HEK293 (cell line): ENCODE measurements around the gene UBR2.
A peak's percentile ranks its signal among the peaks of the same experiment; 100 is the strongest.

Experiments used
- CTCF ChIP-seq: fragments of 450-650 bp; formaldehyde crosslinking; IDR thresholded peaks from 2 replicates; pipeline ENCODE4 v1.5.1; 2016; ENCODE audit warnings: missing biosample characterization, missing genetic modification characterization
- GFI1B ChIP-seq: fragments of 450-650 bp; formaldehyde crosslinking; IDR thresholded peaks from 2 replicates; pipeline ENCODE4 v1.5.1; 2016; ENCODE audit warnings: missing biosample characterization, missing genetic modification characterization
- HOXC10 ChIP-seq: sonication (generic); formaldehyde crosslinking; IDR thresholded peaks from 2 replicates; pipeline ENCODE4 v1.8.1; 2023; ENCODE audit warnings: mild to moderate bottlenecking, missing genetic modification reagents
- KLF16 ChIP-seq: fragments of 450-650 bp; formaldehyde crosslinking; IDR thresholded peaks from 2 replicates; pipeline ENCODE4 v1.5.1; 2017; ENCODE audit warnings: missing biosample characterization, missing genetic modification characterization
- YY1 ChIP-seq: fragments of 450-650 bp; formaldehyde crosslinking; IDR thresholded peaks from 2 replicates; pipeline ENCODE4 v1.5.1; 2018; ENCODE audit warnings: missing biosample characterization, missing genetic modification characterization
- ZBTB20 ChIP-seq: fragments of 450-650 bp; formaldehyde crosslinking; IDR thresholded peaks from 2 replicates; pipeline ENCODE4 v1.5.1; 2016; ENCODE audit warnings: missing biosample characterization, missing genetic modification characterization
- ZFP69B ChIP-seq: fragments of 450-650 bp; formaldehyde crosslinking; IDR thresholded peaks from 2 replicates; pipeline ENCODE4 v1.5.1; 2016; ENCODE audit warnings: missing biosample characterization, missing genetic modification characterization
- ZNF202 ChIP-seq: fragments of 450-650 bp; formaldehyde crosslinking; IDR thresholded peaks from 2 replicates; pipeline ENCODE4 v1.5.1; 2016; ENCODE audit warnings: missing biosample characterization, missing genetic modification characterization, borderline replicate concordance
- ZNF274 ChIP-seq, 2 experiments: fragments of 200-500 bp in 1 of 2; fragments of 450-650 bp in 1 of 2; sonication (Bioruptor generic) in 1 of 2; formaldehyde crosslinking in 1 of 2; IDR thresholded peaks; 2 replicates each; pipeline versions ENCODE4 v1.5.1 to v1.6.1; 2014 to 2016; ENCODE audit warnings: borderline replicate concordance in 1 of 2, inconsistent platforms in 1 of 2, low read length in 1 of 2, missing biosample characterization in 1 of 2, missing genetic modification characterization in 1 of 2
- ZNF324 ChIP-seq: fragments of 450-650 bp; formaldehyde crosslinking; IDR thresholded peaks from 2 replicates; pipeline ENCODE4 v1.5.1; 2016; ENCODE audit warnings: missing biosample characterization, missing genetic modification characterization
- ZNF423 ChIP-seq: fragments of 450-650 bp; formaldehyde crosslinking; IDR thresholded peaks from 2 replicates; pipeline ENCODE4 v1.5.1; 2016; ENCODE audit warnings: missing biosample characterization, missing genetic modification characterization
- ZNF518A ChIP-seq: fragments of 450-650 bp; formaldehyde crosslinking; conservative IDR thresholded peaks from 2 replicates; pipeline ENCODE4 v1.5.1; 2016; ENCODE audit warnings: low read depth, missing biosample characterization, missing genetic modification characterization
- ZNF530 ChIP-seq: fragments of 450-650 bp; formaldehyde crosslinking; IDR thresholded peaks from 2 replicates; pipeline ENCODE4 v1.5.1; 2016; ENCODE audit warnings: low read depth, missing biosample characterization, missing genetic modification characterization
- ZNF664 ChIP-seq: fragments of 450-650 bp; formaldehyde crosslinking; IDR thresholded peaks from 2 replicates; pipeline ENCODE4 v1.5.1; 2016; ENCODE audit warnings: missing biosample characterization, missing genetic modification characterization
- ZNF777 ChIP-seq: fragments of 450-650 bp; formaldehyde crosslinking; IDR thresholded peaks from 2 replicates; pipeline ENCODE4 v1.5.1; 2017; ENCODE audit warnings: missing biosample characterization, missing genetic modification characterization, borderline replicate concordance
- ZNF830 ChIP-seq: fragments of 450-650 bp; IDR thresholded peaks from 2 replicates; pipeline ENCODE4 v1.5.0; 2018; ENCODE audit warnings: missing biosample characterization, missing genetic modification characterization, low read depth, mild to moderate bottlenecking, moderate library complexity
- ZSCAN23 ChIP-seq: fragments of 450-650 bp; formaldehyde crosslinking; IDR thresholded peaks from 2 replicates; pipeline ENCODE4 v1.5.1; 2016; ENCODE audit warnings: missing biosample characterization, missing genetic modification characterization
- TF ChIP-seq, protein P1 (sequence below): fragments of 450-650 bp; formaldehyde crosslinking; IDR thresholded peaks from 2 replicates; pipeline ENCODE4 v1.5.1; 2016; ENCODE audit warnings: missing biosample characterization, missing genetic modification characterization
- TF ChIP-seq, protein P2 (sequence below): fragments of 450-650 bp; formaldehyde crosslinking; IDR thresholded peaks from 2 replicates; pipeline ENCODE4 v1.5.0; 2017; ENCODE audit warnings: missing biosample characterization, missing genetic modification characterization, borderline replicate concordance
- TF ChIP-seq, protein P3 (sequence below): fragments of 450-650 bp; formaldehyde crosslinking; IDR thresholded peaks from 2 replicates; pipeline ENCODE4 v1.5.1; 2016; ENCODE audit warnings: missing biosample characterization, missing genetic modification characterization
- TF ChIP-seq, protein P4 (sequence below): fragments of 450-650 bp; formaldehyde crosslinking; conservative IDR thresholded peaks from 2 replicates; pipeline ENCODE4 v1.5.1; 2016; ENCODE audit warnings: low read depth, missing biosample characterization, missing genetic modification characterization

The UBR2 gene

GRCh38 chr6:42563697-42564505, at the start of gene UBR2 (continued):
- no peak for TF ChIP-seq GFI1B (tag by site-specific recombination)
- TF ChIP-seq ZNF664 (tag by site-specific recombination) = no peak
- TF ChIP-seq ZNF777 (tag by site-specific recombination) = peak; percentile 88; the same call in 1 of the 2 replicates
- no peak for TF ChIP-seq ZNF830 (tag by site-specific recombination)
- 0 out of 2 replicates have a peak, but pooled peaks have one; percentile 32 for TF ChIP-seq ZNF518A (tag by site-specific recombination)
- no peak; the same call in 1 of the 2 replicates for TF ChIP-seq ZSCAN23 (tag by site-specific recombination)
- TF ChIP-seq, protein P1, sequence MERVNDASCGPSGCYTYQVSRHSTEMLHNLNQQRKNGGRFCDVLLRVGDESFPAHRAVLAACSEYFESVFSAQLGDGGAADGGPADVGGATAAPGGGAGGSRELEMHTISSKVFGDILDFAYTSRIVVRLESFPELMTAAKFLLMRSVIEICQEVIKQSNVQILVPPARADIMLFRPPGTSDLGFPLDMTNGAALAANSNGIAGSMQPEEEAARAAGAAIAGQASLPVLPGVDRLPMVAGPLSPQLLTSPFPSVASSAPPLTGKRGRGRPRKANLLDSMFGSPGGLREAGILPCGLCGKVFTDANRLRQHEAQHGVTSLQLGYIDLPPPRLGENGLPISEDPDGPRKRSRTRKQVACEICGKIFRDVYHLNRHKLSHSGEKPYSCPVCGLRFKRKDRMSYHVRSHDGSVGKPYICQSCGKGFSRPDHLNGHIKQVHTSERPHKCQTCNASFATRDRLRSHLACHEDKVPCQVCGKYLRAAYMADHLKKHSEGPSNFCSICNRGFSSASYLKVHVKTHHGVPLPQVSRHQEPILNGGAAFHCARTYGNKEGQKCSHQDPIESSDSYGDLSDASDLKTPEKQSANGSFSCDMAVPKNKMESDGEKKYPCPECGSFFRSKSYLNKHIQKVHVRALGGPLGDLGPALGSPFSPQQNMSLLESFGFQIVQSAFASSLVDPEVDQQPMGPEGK (tag by site-specific recombination) = peak; percentile 59
- peak; percentile 57 for TF ChIP-seq KLF16
- peak; percentile 99 for TF ChIP-seq ZBTB20 (tag by site-specific recombination)
- peak; percentile 55; the same call in 1 of the 2 replicates for TF ChIP-seq ZNF324 (tag by site-specific recombination)
- no peak for TF ChIP-seq ZNF202
- no peak for TF ChIP-seq ZNF274 (IDR thresholded peaks at IDR 0.05; ENCODE audit: low read length)
- TF ChIP-seq ZNF274 (tag by site-specific recombination; IDR thresholded peaks at IDR 0.05; ENCODE audit: borderline replicate concordance) = no peak
- TF ChIP-seq ZFP69B (tag by site-specific recombination) = peak; percentile 58; the same call in 1 of the 2 replicates
- TF ChIP-seq, protein P2, sequence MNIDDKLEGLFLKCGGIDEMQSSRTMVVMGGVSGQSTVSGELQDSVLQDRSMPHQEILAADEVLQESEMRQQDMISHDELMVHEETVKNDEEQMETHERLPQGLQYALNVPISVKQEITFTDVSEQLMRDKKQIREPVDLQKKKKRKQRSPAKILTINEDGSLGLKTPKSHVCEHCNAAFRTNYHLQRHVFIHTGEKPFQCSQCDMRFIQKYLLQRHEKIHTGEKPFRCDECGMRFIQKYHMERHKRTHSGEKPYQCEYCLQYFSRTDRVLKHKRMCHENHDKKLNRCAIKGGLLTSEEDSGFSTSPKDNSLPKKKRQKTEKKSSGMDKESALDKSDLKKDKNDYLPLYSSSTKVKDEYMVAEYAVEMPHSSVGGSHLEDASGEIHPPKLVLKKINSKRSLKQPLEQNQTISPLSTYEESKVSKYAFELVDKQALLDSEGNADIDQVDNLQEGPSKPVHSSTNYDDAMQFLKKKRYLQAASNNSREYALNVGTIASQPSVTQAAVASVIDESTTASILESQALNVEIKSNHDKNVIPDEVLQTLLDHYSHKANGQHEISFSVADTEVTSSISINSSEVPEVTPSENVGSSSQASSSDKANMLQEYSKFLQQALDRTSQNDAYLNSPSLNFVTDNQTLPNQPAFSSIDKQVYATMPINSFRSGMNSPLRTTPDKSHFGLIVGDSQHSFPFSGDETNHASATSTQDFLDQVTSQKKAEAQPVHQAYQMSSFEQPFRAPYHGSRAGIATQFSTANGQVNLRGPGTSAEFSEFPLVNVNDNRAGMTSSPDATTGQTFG (tag by site-specific recombination) = no peak
- peak; percentile 80 for TF ChIP-seq YY1
- TF ChIP-seq ZNF423 = 0 out of 2 replicates have a peak, but pooled peaks have one; percentile 41
- TF ChIP-seq, protein P3, sequence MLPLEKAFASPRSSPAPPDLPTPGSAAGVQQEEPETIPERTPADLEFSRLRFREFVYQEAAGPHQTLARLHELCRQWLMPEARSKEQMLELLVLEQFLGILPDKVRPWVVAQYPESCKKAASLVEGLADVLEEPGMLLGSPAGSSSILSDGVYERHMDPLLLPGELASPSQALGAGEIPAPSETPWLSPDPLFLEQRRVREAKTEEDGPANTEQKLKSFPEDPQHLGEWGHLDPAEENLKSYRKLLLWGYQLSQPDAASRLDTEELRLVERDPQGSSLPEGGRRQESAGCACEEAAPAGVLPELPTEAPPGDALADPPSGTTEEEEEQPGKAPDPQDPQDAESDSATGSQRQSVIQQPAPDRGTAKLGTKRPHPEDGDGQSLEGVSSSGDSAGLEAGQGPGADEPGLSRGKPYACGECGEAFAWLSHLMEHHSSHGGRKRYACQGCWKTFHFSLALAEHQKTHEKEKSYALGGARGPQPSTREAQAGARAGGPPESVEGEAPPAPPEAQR = no peak
- TF ChIP-seq, protein P4, sequence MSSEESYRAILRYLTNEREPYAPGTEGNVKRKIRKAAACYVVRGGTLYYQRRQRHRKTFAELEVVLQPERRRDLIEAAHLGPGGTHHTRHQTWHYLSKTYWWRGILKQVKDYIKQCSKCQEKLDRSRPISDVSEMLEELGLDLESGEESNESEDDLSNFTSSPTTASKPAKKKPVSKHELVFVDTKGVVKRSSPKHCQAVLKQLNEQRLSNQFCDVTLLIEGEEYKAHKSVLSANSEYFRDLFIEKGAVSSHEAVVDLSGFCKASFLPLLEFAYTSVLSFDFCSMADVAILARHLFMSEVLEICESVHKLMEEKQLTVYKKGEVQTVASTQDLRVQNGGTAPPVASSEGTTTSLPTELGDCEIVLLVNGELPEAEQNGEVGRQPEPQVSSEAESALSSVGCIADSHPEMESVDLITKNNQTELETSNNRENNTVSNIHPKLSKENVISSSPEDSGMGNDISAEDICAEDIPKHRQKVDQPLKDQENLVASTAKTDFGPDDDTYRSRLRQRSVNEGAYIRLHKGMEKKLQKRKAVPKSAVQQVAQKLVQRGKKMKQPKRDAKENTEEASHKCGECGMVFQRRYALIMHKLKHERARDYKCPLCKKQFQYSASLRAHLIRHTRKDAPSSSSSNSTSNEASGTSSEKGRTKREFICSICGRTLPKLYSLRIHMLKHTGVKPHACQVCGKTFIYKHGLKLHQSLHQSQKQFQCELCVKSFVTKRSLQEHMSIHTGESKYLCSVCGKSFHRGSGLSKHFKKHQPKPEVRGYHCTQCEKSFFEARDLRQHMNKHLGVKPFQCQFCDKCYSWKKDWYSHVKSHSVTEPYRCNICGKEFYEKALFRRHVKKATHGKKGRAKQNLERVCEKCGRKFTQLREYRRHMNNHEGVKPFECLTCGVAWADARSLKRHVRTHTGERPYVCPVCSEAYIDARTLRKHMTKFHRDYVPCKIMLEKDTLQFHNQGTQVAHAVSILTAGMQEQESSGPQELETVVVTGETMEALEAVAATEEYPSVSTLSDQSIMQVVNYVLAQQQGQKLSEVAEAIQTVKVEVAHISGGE (tag by site-specific recombination) = peak; percentile 89
- TF ChIP-seq CTCF = peak; percentile 96
- no peak for TF ChIP-seq HOXC10 (CRISPR knock-in tag)
- TF ChIP-seq ZNF530 = no peak
